HL-60/S4 treated with retinoic acid at 250 ng/mL for 4 days and 3 days (cell line): ENCODE measurements around the gene AIFM3.

ENCODE experiments used
- in situ Hi-C: fragments of 300-500 bp; cut with MboI; formaldehyde crosslinking; loops from 2 replicates; pipeline ENCODE4 v1.7.0; 2022; ENCODE audit warnings: low sequenced_read_pairs

The AIFM3 gene

DNA sequence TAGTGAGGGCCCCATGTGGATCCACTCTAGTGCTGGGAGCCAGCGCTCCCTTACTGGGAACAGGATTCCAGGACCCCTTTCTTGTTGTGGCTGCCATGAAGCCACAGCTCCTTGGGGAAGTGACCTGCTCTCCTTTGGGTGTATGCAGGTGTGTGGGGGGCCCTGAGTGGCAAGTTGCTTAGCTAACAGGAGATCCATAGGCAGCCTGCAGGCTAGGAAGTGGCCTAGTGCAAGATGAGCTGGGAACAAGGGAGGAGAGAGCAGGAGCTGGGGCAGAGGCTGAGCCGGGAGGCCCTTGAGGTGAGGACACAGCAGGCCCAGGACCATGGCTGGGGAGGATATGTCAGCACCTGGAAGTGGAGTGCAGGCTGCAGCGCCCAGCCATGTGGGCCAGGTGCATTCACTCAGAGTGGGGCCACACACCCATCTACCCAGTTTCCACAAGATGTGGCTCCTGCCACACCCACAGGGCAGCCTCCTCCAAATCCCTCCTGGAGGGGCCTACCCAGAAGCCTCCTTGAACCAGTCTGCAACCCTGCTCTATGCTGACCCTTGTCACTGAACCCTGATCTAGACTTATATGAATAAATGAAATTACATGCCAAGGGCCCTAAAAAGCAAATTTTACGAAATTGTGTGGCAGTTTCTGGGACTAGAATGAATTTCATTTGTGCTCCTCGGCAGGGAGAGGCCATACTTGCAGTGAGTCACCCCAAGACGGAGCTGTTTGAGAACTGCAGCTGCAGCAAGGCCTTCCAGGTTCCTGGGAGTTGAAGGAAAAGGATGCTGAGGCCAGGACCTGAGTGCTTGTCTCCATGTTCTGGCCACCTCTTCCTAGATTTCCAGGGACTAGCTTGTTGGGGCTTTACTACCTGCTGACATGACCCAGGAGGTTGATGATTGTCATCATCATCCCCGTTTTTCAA lies 31.6 kb downstream of the AIFM3 start:
- in situ Hi-C loops = loop anchor here (25.0 kb wide), 1 partner anchor 639 kb away; the partner anchor contains the start of genes CCDC116, SDF2L1 and YDJC

DNA sequence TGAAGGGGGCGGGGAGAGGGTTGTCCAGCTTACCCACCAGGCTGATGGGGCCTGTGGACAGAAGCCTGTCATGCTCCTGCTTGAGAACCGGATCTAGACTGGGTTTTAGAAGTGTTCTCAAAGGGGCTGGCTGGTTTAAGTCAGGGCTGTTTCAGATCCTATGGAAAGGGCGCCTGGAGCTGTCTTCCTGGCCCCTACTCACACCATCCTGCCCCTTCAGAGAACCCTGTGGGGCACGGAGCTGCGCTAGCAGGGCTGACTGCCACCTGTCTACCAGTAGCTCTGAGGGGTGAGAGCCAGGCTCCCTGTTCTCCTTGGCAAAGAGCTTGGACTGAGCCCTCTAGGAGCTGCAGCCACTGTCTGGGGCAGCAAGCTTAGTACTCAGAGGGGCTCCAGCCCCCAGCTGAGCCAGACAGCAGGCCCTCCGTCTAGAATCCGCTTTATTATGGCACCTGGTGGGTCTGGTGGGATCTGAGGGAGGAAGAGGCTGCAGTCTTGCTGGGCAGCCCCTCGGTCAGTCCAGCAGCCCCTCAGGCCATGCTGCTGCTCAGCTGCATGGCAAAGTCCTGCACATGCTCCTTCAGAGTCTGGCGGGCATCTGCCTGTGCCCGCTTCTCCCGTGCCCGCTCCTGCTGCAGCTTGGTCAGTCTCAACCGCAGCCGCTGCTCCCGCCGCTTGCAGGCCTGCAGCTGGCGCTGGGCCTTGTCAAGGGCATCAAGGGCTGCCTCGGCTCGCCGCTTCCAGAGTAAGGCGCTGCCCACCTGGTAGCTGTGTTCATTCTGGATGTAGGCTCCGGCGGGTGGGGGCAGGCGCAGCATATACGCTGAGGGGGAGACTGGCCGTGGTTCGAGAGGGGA lies 32.5 kb downstream of the AIFM3 start:
- in situ Hi-C loops = loop anchor here (10.0 to 25.0 kb wide), 2 partner anchors 55 to 638 kb away; partner anchors contain the start of genes CCDC116, SDF2L1 and YDJC

DNA sequence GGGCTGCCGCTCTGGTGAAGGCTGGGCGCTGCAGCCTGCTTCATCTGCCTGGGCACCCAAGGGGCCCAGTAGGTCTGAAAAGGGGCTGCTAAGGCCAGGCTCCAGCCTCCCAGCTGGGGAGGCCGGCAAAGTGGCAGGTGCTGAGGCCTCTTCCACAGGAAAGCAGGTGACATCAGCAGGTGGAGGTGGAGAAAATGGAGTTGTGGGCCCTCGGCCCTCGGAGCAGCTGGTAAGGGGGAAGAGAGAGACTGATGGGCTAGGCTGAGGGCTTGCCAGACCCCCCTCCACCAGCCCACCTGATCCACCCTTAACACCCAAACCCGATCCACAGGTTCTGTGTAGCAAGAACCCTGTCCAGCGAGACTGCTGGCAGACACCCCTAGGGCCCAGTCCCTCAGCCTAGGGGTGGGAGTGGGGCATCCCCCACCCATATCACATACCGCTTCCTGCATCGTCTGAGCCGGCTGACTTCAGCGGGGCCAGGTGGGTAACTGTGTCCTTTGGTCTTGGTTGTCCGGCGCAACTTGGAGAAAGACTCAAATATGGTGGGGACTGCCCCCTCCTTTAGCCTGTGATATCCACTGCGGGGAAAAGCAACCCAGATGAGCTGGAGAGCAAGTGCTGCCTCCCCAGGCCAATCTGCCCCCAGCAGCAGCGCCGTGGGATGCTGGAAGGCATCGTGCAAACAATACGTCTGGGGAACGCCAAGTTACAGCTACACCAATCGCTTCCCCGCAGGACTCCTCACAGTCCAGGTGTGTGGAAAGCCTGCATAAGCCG lies 33.3 kb downstream of the AIFM3 start:
- in situ Hi-C loops = loop anchor here (10.0 kb wide), 1 partner anchor 54 kb away; no protein-coding TSS in a partner anchor

DNA sequence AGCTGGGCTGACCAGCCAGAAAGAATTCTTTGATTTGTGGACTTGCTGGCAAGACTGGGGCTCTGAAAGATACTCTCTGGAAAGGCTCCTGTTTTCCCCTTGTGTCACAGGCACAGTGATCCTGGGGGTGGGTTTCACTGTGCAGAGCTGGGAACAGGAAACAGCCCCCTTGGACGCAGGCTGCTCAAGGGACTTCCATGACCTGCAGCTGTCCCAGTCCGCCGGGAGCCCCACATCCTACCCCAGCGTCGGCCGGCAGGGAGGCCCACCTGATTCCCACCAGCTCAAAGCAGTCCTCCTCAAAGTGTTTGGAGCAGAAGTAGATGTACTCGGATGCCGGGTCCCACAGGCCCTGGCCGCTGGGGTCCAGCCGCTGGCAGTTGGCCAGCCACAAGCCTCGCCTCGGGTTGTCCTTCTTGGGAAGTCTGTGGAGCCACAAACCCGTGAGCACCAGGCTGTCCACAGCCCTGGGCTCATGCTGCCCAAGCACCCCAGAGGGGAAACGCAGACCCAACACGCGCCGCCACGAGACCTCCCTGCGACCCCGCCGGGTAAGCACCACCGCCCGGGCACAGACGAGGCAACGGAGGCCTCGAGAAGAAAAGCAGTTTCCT lies 34.0 kb downstream of the AIFM3 start:
- in situ Hi-C loops = loop anchor here (10.0 kb wide), 1 partner anchor 54 kb away; no protein-coding TSS in a partner anchor

DNA sequence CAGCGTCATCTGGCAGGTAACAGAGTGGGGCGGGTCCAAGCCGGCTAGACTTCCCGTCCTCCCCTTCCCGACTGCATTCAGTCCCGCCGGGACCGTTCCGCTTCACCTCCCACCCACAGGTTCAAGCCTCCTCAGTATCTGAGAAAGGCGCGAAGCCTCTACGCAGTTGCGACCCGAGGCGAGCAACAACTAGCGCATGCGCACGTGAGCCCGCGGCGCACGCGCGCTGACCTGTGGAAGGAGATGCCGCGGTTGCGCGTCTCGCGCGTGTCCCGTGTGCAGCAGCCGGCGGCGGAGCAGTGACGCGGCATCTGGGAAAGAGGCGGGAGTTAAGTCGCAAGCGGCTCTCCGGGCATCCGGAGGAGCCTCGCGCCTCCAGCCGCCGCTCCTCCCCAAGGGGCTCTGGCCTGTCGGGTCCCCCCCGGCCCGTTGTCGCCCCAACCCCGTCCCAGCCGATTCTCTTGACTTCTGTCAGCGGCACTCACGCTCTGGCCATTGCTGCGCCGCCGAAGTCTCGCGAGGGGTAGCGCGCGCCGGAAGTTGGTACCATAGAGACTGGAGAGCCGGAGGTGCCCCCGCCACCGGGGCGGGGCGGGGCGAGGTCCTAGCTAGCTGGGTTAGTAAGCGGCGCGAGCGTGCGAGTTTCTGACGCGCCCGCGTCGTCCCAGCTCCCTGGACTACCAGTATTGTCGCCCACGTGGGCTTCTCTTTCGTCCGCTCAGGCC lies 34.7 kb downstream of the AIFM3 start, which contains the start of gene THAP7:
TSS of gene THAP7 (minus strand) at position 518 of the 725 bp plus-strand sequence. CDS start at position 311, 207 bp downstream.
- in situ Hi-C loops = loop anchor here (10.0 kb wide), 1 partner anchor 53 kb away; no protein-coding TSS in a partner anchor

DNA sequence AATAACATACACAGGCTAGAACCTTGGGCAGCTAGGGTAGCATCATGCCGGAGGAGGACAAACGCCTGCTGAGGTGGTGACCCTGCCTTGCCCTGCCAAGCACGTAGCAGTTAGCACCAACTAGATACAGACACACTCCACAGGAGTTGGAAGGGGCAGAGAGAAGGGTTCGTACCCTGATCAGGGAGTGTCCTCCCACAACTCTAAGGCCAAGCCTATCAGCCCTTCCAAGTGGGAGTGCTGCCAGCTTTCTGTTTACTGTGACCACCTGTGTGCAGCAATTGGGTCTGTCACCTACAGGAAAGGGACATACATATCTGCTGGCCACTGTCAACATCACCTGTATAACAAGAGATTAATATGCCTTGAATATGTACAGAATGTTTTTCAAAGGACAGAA lies 36.7 kb downstream of the AIFM3 start:
- in situ Hi-C loops = loop anchor here (10.0 kb wide), 1 partner anchor 51 kb away; no protein-coding TSS in a partner anchor

DNA sequence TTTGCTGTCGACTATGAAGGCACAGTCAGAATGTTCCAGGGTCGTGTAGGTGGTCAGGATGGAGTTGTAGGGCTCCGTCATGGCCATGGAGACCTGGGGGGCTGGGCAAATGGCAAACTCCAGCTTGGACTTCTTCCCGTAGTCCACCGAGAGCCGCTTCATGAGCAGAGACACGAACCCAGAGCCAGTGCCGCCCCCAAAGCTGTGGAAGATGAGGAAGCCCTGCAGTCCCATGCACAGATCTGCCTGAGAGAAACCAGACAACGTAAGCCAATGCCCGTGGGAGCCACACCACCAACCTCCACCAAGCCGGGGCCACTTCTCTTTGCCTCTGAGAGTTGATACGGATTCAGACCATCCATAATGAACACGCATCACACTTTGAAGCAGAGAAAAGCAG lies 42.2 kb downstream of the AIFM3 start:
- in situ Hi-C loops = loop anchor here (10.0 kb wide), 1 partner anchor 46 kb away; no protein-coding TSS in a partner anchor

DNA sequence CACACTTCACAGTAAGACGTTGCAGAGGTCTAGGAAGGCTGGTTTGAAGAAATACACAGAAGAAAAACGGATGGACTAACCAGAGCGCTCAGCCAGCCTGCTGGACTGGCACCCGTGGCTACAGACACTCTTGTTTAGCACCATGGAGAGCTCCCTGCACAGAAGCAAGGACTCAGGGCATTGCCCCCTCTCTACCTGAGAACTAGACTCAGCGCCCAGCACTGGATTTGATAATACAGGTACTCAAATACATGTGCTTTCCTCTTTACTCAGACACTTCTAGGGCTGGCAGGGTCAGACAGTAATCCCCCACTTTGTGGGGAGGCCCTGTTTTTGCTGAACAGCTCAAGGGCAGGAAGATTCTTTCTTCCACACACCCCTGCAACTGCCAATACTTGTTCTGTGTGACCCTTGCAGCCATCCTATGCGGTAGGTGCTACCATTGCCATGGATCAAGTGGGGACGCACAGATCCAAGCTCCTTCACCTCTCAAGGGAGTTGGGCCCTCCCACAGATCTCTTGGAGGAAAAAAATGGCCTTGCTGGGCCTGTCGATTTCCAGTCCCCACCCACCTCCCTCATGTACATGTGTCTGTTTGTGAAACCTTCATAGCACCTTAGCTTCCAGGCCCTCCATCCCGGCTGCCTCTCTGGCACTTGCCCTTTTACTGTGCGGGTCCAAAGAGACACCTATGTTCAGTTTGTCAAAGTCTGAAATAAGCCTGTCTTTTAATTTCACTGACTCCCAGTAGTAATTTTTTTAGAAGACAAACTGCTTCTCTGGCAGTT lies 42.8 kb downstream of the AIFM3 start:
- in situ Hi-C loops = loop anchor here (10.0 kb wide), 1 partner anchor 45 kb away; no protein-coding TSS in a partner anchor

DNA sequence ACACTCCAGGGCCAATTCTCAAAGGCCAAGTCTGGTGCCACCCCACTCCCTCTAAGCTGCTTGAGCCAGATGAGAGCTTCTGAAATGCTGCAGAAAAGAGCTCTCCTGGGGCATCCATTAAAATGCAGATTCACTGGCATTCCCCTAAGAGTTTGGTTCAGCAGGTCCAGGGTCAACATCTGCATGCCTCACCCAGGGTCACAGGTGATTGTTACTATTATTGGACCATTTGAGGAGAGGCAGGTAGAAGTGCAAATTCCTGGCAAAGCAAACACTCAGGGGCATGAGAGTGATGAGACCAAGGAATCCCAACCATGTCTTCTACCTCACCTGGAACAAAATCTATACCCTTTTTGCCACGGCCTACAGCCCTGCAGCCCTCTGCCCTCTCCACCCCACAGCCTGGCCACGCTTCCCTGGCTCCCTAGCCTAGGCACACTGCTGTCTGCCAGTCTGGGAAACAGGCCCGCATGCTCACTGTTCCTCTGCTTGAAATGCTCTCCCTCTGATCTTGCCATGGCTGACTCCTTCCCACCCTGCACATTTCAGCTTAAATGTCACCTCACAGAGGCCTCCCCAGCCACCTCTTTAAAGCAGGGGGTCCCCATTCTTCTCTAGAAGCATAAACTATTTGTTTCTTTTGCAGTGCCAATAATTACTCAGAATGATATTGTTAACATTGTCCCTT lies 43.5 kb downstream of the AIFM3 start:
- in situ Hi-C loops = no loop called here

DNA sequence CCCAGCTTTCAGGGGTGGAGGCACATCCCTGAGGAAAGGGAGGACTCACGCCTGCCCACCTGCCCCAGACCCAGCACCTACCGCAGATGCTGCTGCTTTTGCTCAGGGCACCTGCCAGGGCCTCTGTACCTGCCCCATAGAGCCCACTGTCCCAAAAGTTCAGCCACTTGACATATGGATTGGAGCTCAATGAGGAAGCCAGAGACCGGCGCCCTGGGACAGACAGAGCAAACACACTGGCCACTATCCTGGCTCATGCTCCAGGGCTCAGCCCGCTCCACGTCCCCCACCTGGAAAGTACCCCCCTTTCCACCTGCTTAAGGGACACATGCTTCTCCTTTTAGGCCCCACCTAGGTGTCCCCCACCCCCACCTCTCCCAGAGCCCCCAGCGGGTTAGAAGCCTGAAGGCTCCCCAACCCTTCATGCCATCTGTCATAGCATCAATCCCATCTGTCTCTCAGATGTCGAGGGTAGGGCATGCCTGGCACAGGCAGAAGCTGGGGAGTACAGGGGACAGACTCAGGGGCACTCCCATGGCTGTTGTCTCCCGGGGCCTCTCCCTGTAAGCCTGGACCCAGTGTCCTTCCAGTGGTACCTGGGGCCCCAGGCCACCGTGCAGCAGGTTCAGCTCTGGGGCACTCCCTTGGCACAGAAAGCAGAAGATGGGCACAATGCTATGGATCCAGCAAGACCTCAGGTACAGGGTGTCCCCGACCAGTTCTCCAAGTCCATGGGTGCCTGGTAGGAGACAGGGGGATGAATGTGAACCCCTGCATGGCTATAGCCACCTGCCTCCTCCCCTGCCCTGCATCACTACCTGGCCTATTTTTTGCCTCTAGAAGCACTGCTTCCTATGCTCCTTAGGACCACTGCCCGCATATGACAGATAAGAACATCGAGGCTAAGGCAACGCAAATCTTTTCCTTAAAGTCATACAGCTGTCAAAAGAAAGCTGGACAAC lies 45.7 kb downstream of the AIFM3 start:
- in situ Hi-C loops = no loop called here

DNA sequence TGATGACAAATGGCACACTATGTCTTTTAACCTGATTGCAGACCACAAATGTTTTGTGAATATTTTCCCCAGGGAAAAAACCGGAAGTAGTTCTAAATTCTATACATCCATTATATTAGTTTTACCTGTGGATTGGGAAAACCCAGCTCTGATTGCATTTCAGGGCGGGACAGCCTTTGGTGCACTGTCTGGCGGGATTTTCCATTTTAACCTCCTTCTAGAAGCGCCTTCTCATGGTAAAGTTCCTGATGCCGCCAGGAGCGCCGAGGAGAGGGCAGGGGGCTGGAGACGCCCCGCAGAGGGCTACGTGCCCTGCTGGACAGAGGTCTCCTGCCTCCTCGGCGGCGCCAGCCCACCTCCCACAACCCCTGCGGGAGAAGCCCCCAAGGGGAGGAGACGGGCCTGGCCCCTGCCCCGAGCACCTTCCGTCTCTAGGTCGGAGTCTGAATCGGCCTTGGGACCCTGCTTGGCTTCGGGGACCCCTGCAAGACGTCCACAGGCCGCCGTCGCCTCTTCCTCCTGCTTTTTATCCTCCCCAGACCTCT lies 46.7 kb downstream of the AIFM3 start:
- in situ Hi-C loops = no loop called here

DNA sequence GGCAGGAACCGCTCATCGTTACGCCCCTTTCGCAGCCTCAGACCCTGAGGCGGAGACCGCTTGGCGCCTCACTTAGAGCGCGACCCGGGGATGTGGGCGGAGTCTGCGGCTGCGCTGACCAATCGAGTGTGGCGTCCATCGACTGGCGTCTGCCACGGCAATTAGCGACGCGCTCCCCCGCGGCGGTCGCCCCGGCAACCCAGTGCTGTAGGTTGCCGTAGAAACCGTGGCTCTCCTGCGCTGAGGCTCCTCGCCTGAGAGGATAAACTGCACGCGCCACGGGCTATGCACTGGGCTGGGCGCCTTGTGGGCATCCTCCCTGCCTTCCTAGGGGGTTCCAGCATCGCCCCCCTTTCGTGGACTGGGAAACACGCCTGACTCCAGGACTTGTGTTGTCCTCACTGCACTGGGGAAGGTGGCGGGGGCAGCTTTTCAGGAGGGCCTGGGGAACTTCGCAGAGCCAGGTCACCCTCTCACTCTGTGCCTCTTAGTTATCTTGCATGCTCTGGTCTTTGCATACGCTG lies 47.2 kb downstream of the AIFM3 start:
- in situ Hi-C loops = no loop called here

DNA sequence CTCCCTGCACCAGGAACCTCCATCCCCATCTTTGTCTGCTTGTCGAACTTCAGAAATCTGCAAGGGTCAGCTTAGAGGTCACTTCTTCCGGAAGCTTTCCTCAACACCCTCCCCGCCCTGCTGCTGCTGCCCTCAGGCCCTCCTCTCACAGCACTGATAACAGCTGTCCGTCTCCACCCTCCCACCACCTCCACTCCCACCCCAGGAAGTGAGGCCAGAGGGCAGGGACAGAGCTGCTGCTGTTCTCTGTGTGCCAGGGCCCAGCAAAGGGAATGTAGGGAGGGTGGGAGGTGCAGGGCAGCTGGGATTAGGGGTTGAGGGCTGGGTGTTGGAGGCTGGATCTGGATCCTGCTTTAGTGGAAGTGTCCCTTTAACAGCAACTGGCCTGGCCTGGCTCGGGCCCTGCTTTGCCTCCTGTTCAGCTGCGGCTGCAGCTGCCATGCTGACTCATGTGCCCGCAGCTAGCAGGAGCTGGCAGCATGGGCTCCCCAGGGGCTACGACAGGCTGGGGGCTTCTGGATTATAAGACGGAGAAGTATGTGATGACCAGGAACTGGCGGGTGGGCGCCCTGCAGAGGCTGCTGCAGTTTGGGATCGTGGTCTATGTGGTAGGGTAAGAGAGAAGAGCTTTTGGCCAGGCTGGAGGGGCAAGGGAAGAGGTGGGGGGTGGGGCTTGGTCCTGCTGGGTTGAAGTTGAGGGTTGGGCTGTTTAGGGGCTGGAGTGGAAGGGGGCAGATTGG lies 47.8 kb downstream of the AIFM3 start, which contains the start of gene P2RX6:
TSS of gene P2RX6 (plus strand) at position 440 of the 740 bp plus-strand sequence. CDS start at position 450, 10 bp downstream.
- in situ Hi-C loops = no loop called here

DNA sequence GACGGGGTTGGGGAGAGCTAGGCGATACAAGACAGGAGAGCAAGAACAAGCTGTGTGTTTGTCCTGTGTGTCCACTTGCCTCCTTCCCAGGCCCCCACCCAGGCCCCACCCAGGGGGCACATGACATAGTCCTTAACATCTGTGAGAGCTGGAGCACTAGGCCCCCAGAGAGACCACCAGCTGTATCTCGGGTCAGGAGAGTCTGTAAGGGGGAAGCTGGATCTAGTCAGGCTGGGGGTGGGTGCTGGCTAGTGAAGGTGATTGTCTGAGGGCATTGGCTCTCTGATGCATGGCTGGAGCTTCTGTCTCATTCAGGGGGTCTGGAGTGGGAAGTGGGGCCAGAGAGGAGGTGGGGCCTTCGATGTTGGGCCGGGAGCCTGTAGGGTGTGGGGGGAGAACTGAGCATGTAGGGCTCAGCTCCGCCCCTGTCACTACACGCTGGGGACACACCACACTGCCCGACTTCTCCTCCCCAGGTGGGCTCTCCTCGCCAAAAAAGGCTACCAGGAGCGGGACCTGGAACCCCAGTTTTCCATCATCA lies 48.5 kb downstream of the AIFM3 start:
- in situ Hi-C loops = no loop called here
